Activated CD4-positive, alpha-beta T cell treated with anti-CD3 and anti-CD28 coated beads, Interleukin-2, amount 10 ng/mL, durations not matched to agents 24 days and 14 days (primary cell): ENCODE results near the gene KIAA0753. TPM values are rescaled to one million over a fixed set of nuclear protein-coding genes. Genes with fewer than 3 reads are reported as not detected.

ENCODE experiments used
- total RNA-seq: library from RNA; stranded (reverse); gene quantifications from 2 replicates; pipeline ENCODE4 v1.2.3, GENCODE V29; 2022

KIAA0753 gene
- total RNA-seq, 1 donor from 2014 or later: 23.9 TPM

Other genes with a start within 250 kb of the KIAA0753 start
- not detected in 2 replicates for gene AIPL1, start 205.6 kb downstream of the KIAA0753 start, total RNA-seq
- 4.6 and 6.4 TPM in 2 replicates for gene PIMREG, start 196.3 kb downstream of the KIAA0753 start, total RNA-seq
- gene PITPNM3, start 84.2 kb downstream of the KIAA0753 start, total RNA-seq: 0.66 and 0.77 TPM in 2 replicates
- 92.7 and 102 TPM in 2 replicates for gene TXNDC17, start 349 bp upstream of the KIAA0753 start, total RNA-seq
- gene MED31, start 10.9 kb upstream of the KIAA0753 start, total RNA-seq: 24.3 and 25.7 TPM in 2 replicates
- gene C17orf100, start 11.1 kb upstream of the KIAA0753 start, total RNA-seq: 1.8 and 1.9 TPM in 2 replicates
- gene SLC13A5, start 72.7 kb upstream of the KIAA0753 start, total RNA-seq: not detected in 2 replicates
- 34.1 and 37.6 TPM in 2 replicates for gene XAF1, start 115.3 kb upstream of the KIAA0753 start, total RNA-seq
- 0.26 and 0.36 TPM in 2 replicates for gene FBXO39, start 135.5 kb upstream of the KIAA0753 start, total RNA-seq
- gene TEKT1, start 191.0 kb upstream of the KIAA0753 start, total RNA-seq: not detected in 2 replicates